Fibroblast of lung (primary cell): ENCODE data around the gene DCN.

ENCODE experiments used
- EZH2 ChIP-seq: IDR thresholded peaks from 2 replicates; pipeline ENCODE4 v1.5.1; 2012; ENCODE audit warnings: low read length, control low read depth, mild to moderate bottlenecking; ENCODE audit errors: missing control alignments
- TF ChIP-seq, protein P1 (sequence below), 2 donors: IDR thresholded peaks in 1 of 2; conservative IDR thresholded peaks in 1 of 2; 1 replicate in 1 of 2; 2 replicates in 1 of 2; pipeline ENCODE4 v1.5.1; 2011 to 2012; ENCODE audit warnings: low read length in 2 of 2, control low read depth in 1 of 2, inconsistent platforms in 1 of 2, low read depth in 1 of 2, mild to moderate bottlenecking in 1 of 2

- TF ChIP-seq, protein P1, sequence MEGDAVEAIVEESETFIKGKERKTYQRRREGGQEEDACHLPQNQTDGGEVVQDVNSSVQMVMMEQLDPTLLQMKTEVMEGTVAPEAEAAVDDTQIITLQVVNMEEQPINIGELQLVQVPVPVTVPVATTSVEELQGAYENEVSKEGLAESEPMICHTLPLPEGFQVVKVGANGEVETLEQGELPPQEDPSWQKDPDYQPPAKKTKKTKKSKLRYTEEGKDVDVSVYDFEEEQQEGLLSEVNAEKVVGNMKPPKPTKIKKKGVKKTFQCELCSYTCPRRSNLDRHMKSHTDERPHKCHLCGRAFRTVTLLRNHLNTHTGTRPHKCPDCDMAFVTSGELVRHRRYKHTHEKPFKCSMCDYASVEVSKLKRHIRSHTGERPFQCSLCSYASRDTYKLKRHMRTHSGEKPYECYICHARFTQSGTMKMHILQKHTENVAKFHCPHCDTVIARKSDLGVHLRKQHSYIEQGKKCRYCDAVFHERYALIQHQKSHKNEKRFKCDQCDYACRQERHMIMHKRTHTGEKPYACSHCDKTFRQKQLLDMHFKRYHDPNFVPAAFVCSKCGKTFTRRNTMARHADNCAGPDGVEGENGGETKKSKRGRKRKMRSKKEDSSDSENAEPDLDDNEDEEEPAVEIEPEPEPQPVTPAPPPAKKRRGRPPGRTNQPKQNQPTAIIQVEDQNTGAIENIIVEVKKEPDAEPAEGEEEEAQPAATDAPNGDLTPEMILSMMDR (conservative IDR thresholded peaks at IDR 0.05 in 1 of 2, IDR thresholded peaks at IDR 0.05 in 1 of 2; ENCODE audit: low read depth in 1 of 2, low read length in 2 of 2): no peak
- TF ChIP-seq EZH2: no peak
Measured at GRCh38 chr12:91186156-91186555, 3.5 kb upstream of the DCN start.
